ENCODE data around the gene PTCD2. TPM values are rescaled to one million over a fixed set of nuclear protein-coding genes. Genes with fewer than 3 reads are reported as not detected.

PTCD2 gene
- total RNA-seq, 1 experiment from 2014 or later = 13.0 TPM

GRCh38 chr5:72326306-72326649, 6.1 kb downstream of the PTCD2 start (continued):
- TF ChIP-seq TP53 (CRISPR knock-in tag; IDR thresholded peaks at IDR 0.05) = no peak
- no peak for TF ChIP-seq NR1H2 (CRISPR knock-in tag; IDR thresholded peaks at IDR 0.05)
- no peak for TF ChIP-seq PRDM15 (CRISPR knock-in tag; IDR thresholded peaks at IDR 0.05)
- TF ChIP-seq ZNF232 (CRISPR knock-in tag; IDR thresholded peaks at IDR 0.05) = no peak
- no peak for TF ChIP-seq ATF6 (CRISPR knock-in tag; IDR thresholded peaks at IDR 0.05)
- no peak for TF ChIP-seq ETV6 (CRISPR knock-in tag; IDR thresholded peaks at IDR 0.05)
- no peak for TF ChIP-seq SOX15 (CRISPR knock-in tag; IDR thresholded peaks at IDR 0.05)
- no peak for TF ChIP-seq ELF4 (CRISPR knock-in tag; IDR thresholded peaks at IDR 0.05; ENCODE audit: low read depth)
- no peak for TF ChIP-seq FOXP1 (CRISPR knock-in tag; IDR thresholded peaks at IDR 0.05; ENCODE audit: borderline replicate concordance)
- no peak for TF ChIP-seq ZNF425 (CRISPR knock-in tag; conservative IDR thresholded peaks at IDR 0.05)

GRCh38 chr5:72328172-72328571, 8.0 kb downstream of the PTCD2 start:
- no peak overlapping the region for H3K27ac Mint-ChIP-seq
- DNase-seq (ENCODE audit: low spot score) = no peak
- no peak overlapping the region for H3K4me3 Mint-ChIP-seq
- ChIA-PET CTCF (no interaction called here), POLR2A (no interaction called here)
- no peaks in the 10 kb centered on the region for H3K27me3 Mint-ChIP-seq (ENCODE audit: low read depth)
- ATAC-seq = no peak
- H3K36me3 Mint-ChIP-seq = peaks cover 41% of the 10 kb centered on the region
- peaks cover 3% of the 10 kb centered on the region; the same call in 1 of the 2 replicates for H3K9me3 Mint-ChIP-seq
- H3K4me1 Mint-ChIP-seq = peaks cover 14% of the 10 kb centered on the region
- TF ChIP-seq ZNF532 (CRISPR knock-in tag; IDR thresholded peaks at IDR 0.05; ENCODE audit: borderline replicate concordance) = no peak
- TF ChIP-seq CREM (CRISPR knock-in tag; IDR thresholded peaks at IDR 0.05) = no peak
- no peak for TF ChIP-seq ATF2 (CRISPR knock-in tag; IDR thresholded peaks at IDR 0.05; ENCODE audit: borderline replicate concordance, low read depth)
- TF ChIP-seq FOXJ3 (CRISPR knock-in tag; IDR thresholded peaks at IDR 0.05; ENCODE audit: borderline replicate concordance) = no peak
- TF ChIP-seq ESRRA (CRISPR knock-in tag; IDR thresholded peaks at IDR 0.05; ENCODE audit: borderline replicate concordance) = no peak
- no peak for TF ChIP-seq CBFB (CRISPR knock-in tag; IDR thresholded peaks at IDR 0.05; ENCODE audit: low read depth)
- no peak for TF ChIP-seq TEAD4 (CRISPR knock-in tag; IDR thresholded peaks at IDR 0.05)
- TF ChIP-seq SMAD4 (CRISPR knock-in tag; IDR thresholded peaks at IDR 0.05) = no peak
- TF ChIP-seq AR (CRISPR knock-in tag; IDR thresholded peaks at IDR 0.05) = no peak
- TF ChIP-seq NFATC4 (CRISPR knock-in tag; IDR thresholded peaks at IDR 0.05) = no peak
